Stimulated activated naive CD8-positive, alpha-beta T cell treated with anti-CD3 and anti-CD28 coated beads, Interleukin-15, Interleukin-2, amounts not matched to agents 100 U/mL and 50 U/mL, for 24 hours (primary cell): ENCODE results near the gene NTF4.
"Not testable (repeated sequence)": the region's sequence is repeated elsewhere in the genome, so short reads cannot be mapped to it uniquely, and the experiment has no call there.

Source experiments
- ATAC-seq: fragments of 150-1000 bp; cut with Tn5 transposase; one replicate; pipeline ENCODE4 v1.10.0; 2021
- DNase-seq: peaks from one replicate; pipeline ENCODE4 v3.0.0; 2021

NTF4 gene

GRCh38 chr19:49020342-49020741, 44.3 kb downstream of the NTF4 start:
- ATAC-seq: no peak
- no peak for DNase-seq

- DNase-seq (peak; percentile 74), ATAC-seq (peak; percentile 17)
Measured at GRCh38 chr19:49019242-49019932, 45.2 kb downstream of the NTF4 start.

GRCh38 chr19:49018388-49019241, 46.0 kb downstream of the NTF4 start:
- ATAC-seq, DNase-seq: not testable (repeated sequence)

- DNase-seq (peak; percentile 73), ATAC-seq (peak; percentile 74)
Measured at GRCh38 chr19:49017666-49018351, 46.8 kb downstream of the NTF4 start.

- DNase-seq (no peak), ATAC-seq (no peak)
Measured at GRCh38 chr19:49017041-49017665, 47.5 kb downstream of the NTF4 start, which contains the start of gene LHB. TSS of gene LHB (minus strand) at chr19:49017091. CDS start at chr19:49017081, 10 bp downstream.

GRCh38 chr19:49016067-49016839, 48.4 kb downstream of the NTF4 start:
- ATAC-seq: no peak
- no peak for DNase-seq

- no peak for DNase-seq
- ATAC-seq: no peak
Measured at GRCh38 chr19:49014870-49015255, 49.8 kb downstream of the NTF4 start.

GRCh38 chr19:49014123-49014869, 50.3 kb downstream of the NTF4 start:
- no peak for DNase-seq
- ATAC-seq: no peak

- DNase-seq (no peak), ATAC-seq (no peak)
Measured at GRCh38 chr19:49011194-49011593, 53.4 kb downstream of the NTF4 start.
